Epithelial cell of esophagus (primary cell): ENCODE data around the gene LHFPL2.

Source experiments
- DNase-seq: peaks from one replicate; pipeline ENCODE4 v3.0.0; 2010; ENCODE audit warnings: low read depth
- H3K4me3 ChIP-seq: 2 replicates; pipeline ENCODE4 v1.5.1; 2011; ENCODE audit warnings: mild to moderate bottlenecking, low read length, control low read depth
- CTCF ChIP-seq: IDR thresholded peaks from 2 replicates; pipeline ENCODE4 v1.5.1; 2011; ENCODE audit warnings: low read depth, mild to moderate bottlenecking, low read length, control low read depth, inconsistent platforms; ENCODE audit not compliant: insufficient read depth; ENCODE audit errors: missing control alignments

Gene LHFPL2

GRCh38 chr5:78661691-78662090 lies 13.1 kb upstream of the LHFPL2 start:
- DNase-seq = no peak
- no peak overlapping the region for H3K4me3 ChIP-seq
- TF ChIP-seq CTCF = no peak

GRCh38 chr5:78661044-78661443 lies 12.5 kb upstream of the LHFPL2 start:
- no peak for TF ChIP-seq CTCF
- no peak overlapping the region for H3K4me3 ChIP-seq
- no peak for DNase-seq

- no peak for TF ChIP-seq CTCF
- no peak for DNase-seq
- H3K4me3 ChIP-seq = no peak overlapping the region
Measured at GRCh38 chr5:78660401-78660800, 11.8 kb upstream of the LHFPL2 start.

GRCh38 chr5:78659714-78660113 lies 11.1 kb upstream of the LHFPL2 start:
- no peak for TF ChIP-seq CTCF
- no peak overlapping the region for H3K4me3 ChIP-seq
- DNase-seq = no peak

- TF ChIP-seq CTCF = no peak
- DNase-seq = no peak
- H3K4me3 ChIP-seq = no peak overlapping the region
Measured at GRCh38 chr5:78659114-78659513, 10.5 kb upstream of the LHFPL2 start.

- no peak for DNase-seq
- no peak overlapping the region for H3K4me3 ChIP-seq
- no peak for TF ChIP-seq CTCF
Measured at GRCh38 chr5:78657201-78657600, 8.6 kb upstream of the LHFPL2 start.

GRCh38 chr5:78655746-78656290 lies 7.2 kb upstream of the LHFPL2 start:
- TF ChIP-seq CTCF = no peak
- no peak for DNase-seq
- H3K4me3 ChIP-seq = no peak overlapping the region
